Measurements from ENCODE around the gene MGAT4B. TPM values are rescaled to one million over a fixed set of nuclear protein-coding genes. Genes with fewer than 3 reads are reported as not detected.

MGAT4B gene
- total RNA-seq, 2 experiments from 2014 or later = 100 to 116 TPM

DNA sequence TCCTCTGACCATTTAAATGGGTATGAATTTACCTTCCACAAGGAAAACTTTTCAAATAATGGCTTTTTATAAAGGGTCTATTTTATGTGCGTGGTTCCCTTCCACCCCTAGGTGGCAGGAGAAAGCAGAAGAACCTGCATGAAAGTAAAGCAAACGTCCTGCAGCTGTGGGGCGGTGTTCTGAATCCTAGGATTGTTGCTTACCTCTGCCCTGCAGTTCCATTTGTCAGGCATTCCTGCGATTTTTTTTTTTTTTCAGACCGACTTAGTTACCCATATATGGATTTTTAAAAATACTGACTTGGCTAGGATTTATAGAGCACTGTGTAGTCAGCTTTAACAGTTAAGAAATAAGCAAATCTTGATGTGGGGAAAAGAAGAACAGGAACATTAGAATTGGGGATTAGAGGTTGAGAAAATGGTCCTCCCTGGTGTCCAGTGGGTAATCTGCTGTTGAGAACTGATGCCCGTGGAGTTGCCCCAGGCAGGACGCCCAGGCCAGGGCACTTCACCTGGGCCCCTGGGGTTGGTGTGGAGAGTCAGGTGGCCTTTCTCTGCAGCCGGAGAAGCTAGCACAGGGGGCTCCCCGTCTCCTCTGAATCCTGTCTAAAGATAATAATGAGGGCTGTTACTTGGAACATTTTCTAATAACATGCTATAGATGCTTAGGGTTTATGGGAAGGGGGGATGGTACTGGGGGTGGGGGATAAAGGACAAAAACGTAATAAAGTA lies 43.3 kb downstream of the MGAT4B start:
- H3K4me3 Mint-ChIP-seq = no peak overlapping the region
- no peaks in the 10 kb centered on the region for H3K27me3 Mint-ChIP-seq
- no peaks in the 10 kb centered on the region for H3K9me3 Mint-ChIP-seq (ENCODE audit: low read depth)
- H3K36me3 Mint-ChIP-seq = peaks cover 12% of the 10 kb centered on the region
- H3K27ac Mint-ChIP-seq = no peak overlapping the region
- peaks cover 47% of the 10 kb centered on the region for H3K4me1 Mint-ChIP-seq
- CTCF ChIA-PET = interaction anchor here (0.9 to 3.6 kb wide), 26 partner anchors 8 to 330 kb away, joined by 3 to 49 read pairs (median 6); partner anchors contain the start of genes LTC4S, MAML1, MGAT4B and TBC1D9B
- peak; percentile 68 for DNase-seq
- ATAC-seq = peak; percentile 66

DNA sequence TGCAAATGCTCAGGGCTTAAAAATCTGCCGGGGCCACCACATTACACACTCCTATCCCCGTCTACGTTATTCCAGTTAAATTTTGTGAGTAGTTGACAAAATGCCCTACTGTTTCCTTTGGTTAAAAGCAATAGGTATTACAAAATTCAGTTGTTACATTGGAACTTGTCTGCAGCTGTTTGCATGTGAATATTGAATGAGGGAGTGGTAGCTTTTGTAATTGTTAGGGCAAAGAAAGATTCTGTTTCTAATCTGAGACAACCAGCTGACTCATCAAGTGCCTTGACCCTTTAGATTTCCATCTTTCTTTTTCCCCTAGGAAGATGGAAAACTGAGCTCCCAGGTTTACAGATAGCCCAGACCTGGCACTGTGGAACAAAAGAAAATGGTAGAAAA lies 43.9 kb downstream of the MGAT4B start:
- Mint-ChIP-seq H3K4me3 (no peak overlapping the region), H3K27ac (peak overlapping the region; percentile 50), H3K9me3 (ENCODE audit: low read depth) (no peaks in the 10 kb centered on the region), H3K27me3 (no peaks in the 10 kb centered on the region), H3K36me3 (peaks cover 11% of the 10 kb centered on the region), H3K4me1 (peaks cover 47% of the 10 kb centered on the region)
- DNase-seq (no peak), ATAC-seq (no peak)
- CTCF ChIA-PET = interaction anchor here (0.9 to 3.6 kb wide), 24 partner anchors 9 to 328 kb away, joined by 3 to 49 read pairs (median 6); partner anchors contain the start of genes LTC4S, MAML1, MGAT4B and TBC1D9B

DNA sequence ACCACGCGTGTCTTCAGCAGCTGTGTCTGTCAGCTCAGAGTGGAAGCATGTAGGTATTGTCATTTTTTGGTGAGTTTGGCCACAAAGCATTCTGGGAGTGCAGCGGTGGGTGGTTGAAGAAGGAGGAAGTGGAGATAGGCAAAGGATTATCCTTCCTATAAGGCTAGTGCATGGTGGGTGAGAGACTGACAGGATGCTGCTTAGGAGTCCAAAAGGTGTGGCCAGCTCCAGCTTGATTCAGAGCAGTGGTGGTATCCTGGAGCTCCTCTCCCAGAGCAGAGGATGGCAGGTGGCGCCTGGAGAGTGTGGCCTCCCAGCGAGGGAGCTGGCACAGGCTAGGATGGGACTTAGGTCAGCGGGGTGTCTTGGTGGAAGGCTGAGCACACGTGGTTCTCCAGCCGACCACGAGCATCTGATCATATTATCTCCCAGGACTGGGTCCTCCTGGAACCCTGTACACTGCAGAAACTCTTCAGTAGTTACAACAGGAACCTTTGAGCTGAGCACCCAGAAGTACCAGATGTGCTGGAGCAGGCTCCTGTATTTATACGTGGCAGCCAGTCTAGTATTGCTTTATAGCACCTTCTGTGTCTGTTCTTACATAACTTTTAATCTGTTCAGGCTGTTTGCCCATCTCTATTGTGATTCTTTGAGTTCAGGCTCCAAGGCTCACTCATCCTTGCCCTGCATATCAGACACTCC lies 44.4 kb downstream of the MGAT4B start:
- peak overlapping the region; percentile 50 for H3K27ac Mint-ChIP-seq

DNA sequence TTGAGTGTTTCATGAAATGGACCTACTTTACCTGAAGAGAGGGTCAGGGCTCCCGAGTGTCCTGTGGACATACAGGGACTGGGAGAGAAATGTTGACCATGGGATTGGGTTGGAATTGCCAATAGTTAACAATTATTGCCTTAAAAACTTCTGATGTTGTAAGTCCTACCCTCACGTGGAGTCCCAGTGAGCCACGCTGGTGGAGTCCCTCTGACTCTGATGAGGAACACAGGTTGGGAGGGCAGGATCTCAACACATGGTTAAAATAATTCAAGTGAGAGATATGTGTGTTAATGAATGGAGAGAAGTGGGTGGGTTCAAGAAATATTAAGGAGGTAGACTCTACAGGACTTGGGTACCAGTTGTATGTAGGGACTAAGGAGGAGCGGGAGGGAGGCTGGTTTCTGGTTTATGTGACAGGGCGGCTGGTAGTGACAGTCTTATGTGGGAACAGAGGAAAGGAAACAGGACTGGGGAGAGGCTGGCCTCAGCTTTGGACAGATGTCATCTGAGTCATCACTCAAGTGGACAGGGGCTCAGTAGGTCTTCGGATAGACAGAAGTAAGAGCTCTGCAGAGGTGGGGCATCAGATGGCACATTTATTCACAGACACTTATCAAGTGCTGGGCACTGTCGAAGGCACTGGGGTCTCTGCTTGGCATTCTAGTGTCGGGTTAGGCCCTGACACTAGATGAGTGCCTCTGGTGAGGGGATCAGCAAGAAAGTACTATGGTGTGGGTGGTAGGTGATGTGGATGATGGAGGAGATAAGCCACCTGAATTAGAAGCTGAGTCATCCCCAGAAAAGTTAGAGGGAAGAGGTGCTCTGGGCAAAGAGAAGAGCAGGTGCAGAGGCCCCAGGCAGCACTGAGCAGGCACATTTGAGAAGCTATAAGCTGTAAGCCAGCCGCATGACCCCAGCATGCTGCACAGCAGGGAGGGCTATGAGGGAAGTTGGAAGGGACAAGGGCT lies 46.8 kb downstream of the MGAT4B start:
- Mint-ChIP-seq H3K36me3 (peaks cover 2% of the 10 kb centered on the region), H3K27me3 (no peaks in the 10 kb centered on the region), H3K4me3 (no peak overlapping the region), H3K27ac (peak overlapping the region; percentile 58), H3K9me3 (ENCODE audit: low read depth) (no peaks in the 10 kb centered on the region), H3K4me1 (peaks cover 48% of the 10 kb centered on the region)
- DNase-seq (no peak), ATAC-seq (no peak)
- CTCF ChIA-PET = interaction anchor here (1.1 kb wide), 1 partner anchor 42 kb away, joined by 3 read pairs; no protein-coding TSS in a partner anchor

More for the DNA sequence above, 44.4 kb downstream of the MGAT4B start:
- H3K27me3 Mint-ChIP-seq = no peaks in the 10 kb centered on the region
- DNase-seq (peak; percentile 66), ATAC-seq (peak; percentile 70)
- peaks cover 11% of the 10 kb centered on the region for H3K36me3 Mint-ChIP-seq
- no peaks in the 10 kb centered on the region for H3K9me3 Mint-ChIP-seq (ENCODE audit: low read depth)
- no peak overlapping the region for H3K4me3 Mint-ChIP-seq
- CTCF ChIA-PET = interaction anchor here (0.8 to 3.6 kb wide), 21 partner anchors 9 to 329 kb away, joined by 3 to 49 read pairs (median 7); partner anchors contain the start of genes LTC4S, MAML1, MGAT4B and TBC1D9B
- H3K4me1 Mint-ChIP-seq = peaks cover 47% of the 10 kb centered on the region

DNA sequence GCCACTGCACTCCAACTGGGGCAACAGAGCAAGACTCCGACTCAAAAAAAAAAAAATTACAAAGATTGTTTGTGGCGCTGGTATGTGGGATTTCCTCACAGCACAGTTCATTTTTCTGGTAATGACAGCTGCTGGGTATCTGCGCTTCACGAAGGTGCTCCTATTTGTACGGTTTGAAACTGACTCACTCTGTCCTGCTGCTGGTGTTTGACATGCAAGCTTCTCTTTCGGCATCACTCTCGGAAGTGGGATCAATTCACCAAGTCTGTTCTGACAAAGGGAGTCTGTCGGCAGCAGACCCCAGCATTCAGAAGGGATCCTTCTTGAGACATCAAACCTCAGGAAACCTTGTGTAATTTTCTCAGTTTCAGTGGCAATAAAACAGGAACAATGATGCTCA lies 47.7 kb downstream of the MGAT4B start:
- Mint-ChIP-seq H3K9me3 (ENCODE audit: low read depth) (no peaks in the 10 kb centered on the region), H3K27ac (no peak overlapping the region), H3K27me3 (no peaks in the 10 kb centered on the region), H3K4me3 (no peak overlapping the region), H3K36me3 (peaks cover 2% of the 10 kb centered on the region), H3K4me1 (peaks cover 52% of the 10 kb centered on the region)
- CTCF ChIA-PET = interaction anchor here (1.1 kb wide), 1 partner anchor 43 kb away, joined by 3 read pairs; no protein-coding TSS in a partner anchor
- DNase-seq = no peak
- no peak for ATAC-seq

DNA sequence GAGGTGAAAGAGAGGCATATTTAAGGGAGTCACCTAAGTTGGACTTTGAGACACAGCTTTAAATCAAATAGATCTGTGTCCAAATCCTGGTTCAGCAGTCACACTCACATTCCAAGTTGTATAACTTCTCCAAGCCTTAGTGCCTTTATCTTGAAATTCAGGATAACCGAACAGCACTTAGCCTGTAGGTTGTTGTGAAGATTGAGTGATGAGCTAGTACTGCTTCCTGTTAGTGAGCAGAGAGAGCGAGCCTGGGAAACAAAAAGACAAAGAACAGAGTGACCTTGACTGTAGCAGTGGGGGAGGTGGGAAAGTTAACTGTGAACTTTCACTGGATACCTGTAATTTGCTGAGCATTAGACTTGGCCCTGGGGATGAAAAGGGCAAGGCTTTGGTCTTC lies 51.6 kb downstream of the MGAT4B start:
- H3K4me3 Mint-ChIP-seq = no peak overlapping the region

DNA sequence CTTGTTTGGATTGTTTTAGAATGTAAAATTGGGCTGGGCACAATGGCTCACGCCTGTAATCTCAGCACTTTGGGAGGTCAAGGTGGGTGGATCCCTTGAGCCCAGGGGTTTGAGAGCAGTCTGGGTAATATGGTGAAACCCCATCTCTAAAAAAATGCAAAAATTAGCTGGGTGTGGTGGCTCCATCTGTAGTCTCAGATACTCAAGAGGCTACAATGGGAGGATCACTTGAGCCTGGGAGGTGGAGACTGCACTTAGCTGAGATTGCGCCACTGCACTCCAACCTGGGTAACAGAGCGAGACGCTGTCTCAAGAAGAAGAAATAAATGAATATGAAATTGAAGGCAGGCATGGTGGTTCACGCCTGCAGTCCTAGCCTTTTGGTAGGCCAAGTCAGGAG lies 52.7 kb downstream of the MGAT4B start:
- DNase-seq (no peak), ATAC-seq (no peak)
- Mint-ChIP-seq H3K36me3 (peaks cover 13% of the 10 kb centered on the region), H3K4me3 (no peak overlapping the region), H3K27ac (no peak overlapping the region), H3K27me3 (no peaks in the 10 kb centered on the region), H3K9me3 (ENCODE audit: low read depth) (no peaks in the 10 kb centered on the region), H3K4me1 (peaks cover 22% of the 10 kb centered on the region)
- CTCF ChIA-PET = interaction anchor here (5.5 kb wide), 1 partner anchor 9 kb away, joined by 26 read pairs; no protein-coding TSS in a partner anchor

More for the DNA sequence above, 51.6 kb downstream of the MGAT4B start:
- Mint-ChIP-seq H3K36me3 (peaks cover 13% of the 10 kb centered on the region), H3K27me3 (no peaks in the 10 kb centered on the region), H3K4me1 (peaks cover 32% of the 10 kb centered on the region), H3K27ac (no peak overlapping the region), H3K9me3 (ENCODE audit: low read depth) (no peaks in the 10 kb centered on the region)
- no peak for ATAC-seq
- no peak for DNase-seq
- CTCF ChIA-PET = no interaction called here

DNA sequence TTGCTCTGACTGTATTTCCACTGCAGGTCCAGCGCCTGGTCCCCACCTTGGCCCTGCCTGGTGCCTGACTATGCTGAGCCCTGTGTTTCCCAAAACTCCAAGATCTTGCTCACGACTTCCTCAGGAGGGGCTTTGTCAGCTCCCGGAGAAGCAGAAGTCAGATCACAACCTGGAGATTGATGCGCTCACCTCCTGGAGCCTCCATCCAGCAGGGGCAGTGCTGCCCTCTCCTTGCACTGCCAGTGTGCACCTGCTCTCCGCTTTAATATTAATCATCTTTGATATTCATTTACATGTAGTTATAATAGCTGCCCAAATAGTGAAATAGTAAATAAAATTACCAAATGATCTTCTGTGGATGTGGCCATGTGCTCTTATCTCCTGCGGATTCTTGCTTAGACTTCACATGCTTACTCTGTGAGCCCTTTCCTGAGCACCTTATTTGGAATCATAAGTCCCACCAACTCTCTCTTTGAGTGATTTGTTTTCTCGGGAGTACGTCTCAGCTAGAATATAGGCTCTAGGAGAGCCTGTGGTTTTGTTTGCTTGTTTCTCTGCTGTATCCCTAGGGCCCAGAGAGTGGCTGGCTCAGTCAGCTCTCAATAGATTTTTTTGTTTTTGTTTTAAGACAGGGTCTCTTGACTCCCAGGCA lies 56.7 kb downstream of the MGAT4B start:
- peak overlapping the region; percentile 24 for H3K27ac Mint-ChIP-seq
- ATAC-seq = no peak
- CTCF ChIA-PET = interaction anchor here (5.5 kb wide), 1 partner anchor 13 kb away, joined by 26 read pairs; no protein-coding TSS in a partner anchor

DNA sequence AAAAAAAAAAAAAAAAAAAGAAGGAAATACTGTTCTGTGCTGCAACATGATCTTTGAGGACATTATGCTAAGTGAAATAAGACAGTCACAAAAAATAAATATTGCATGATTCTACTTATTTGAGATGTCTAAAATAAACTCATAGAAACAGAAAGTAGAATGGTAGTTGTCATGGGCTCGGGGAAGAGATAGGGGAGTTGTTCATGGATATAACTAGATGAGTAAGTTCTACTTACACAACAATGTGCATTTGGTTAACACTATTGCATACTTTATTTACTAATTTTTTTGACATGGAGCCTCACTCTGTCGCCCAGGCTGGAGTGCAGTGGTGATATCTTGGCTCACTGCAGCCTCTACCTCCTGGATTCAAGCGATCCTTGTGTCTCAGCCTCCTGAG lies 58.9 kb downstream of the MGAT4B start:
- H3K36me3 Mint-ChIP-seq = peaks cover 21% of the 10 kb centered on the region
- no peak overlapping the region for H3K4me3 Mint-ChIP-seq
- peaks cover 8% of the 10 kb centered on the region for H3K4me1 Mint-ChIP-seq
- DNase-seq (no peak), ATAC-seq (no peak)
- H3K9me3 Mint-ChIP-seq (ENCODE audit: low read depth) = no peaks in the 10 kb centered on the region
- H3K27me3 Mint-ChIP-seq = no peaks in the 10 kb centered on the region
- H3K27ac Mint-ChIP-seq = no peak overlapping the region
- CTCF ChIA-PET = no interaction called here

More for the DNA sequence above, 56.7 kb downstream of the MGAT4B start:
- H3K36me3 Mint-ChIP-seq = peaks cover 24% of the 10 kb centered on the region
- peaks cover 21% of the 10 kb centered on the region for H3K4me1 Mint-ChIP-seq
- H3K27me3 Mint-ChIP-seq = no peaks in the 10 kb centered on the region
- H3K4me3 Mint-ChIP-seq = no peak overlapping the region
- DNase-seq = no peak
- no peaks in the 10 kb centered on the region for H3K9me3 Mint-ChIP-seq (ENCODE audit: low read depth)

Small RNA genes within 50 kb of the gene (microRNA-seq; reads per million reads assigned to microRNA genes)
- gene MIR1229 = 3.4 reads per million

Other genes starting within 250 kb of the MGAT4B start
- 1,000 to 10,000 TPM in 1 of 2 experiments, 100 to 1,000 TPM in 1; 811 to 1,007 TPM for gene HNRNPH1, start 183.2 kb downstream of the MGAT4B start, total RNA-seq
- gene CBY3, start 125.8 kb downstream of the MGAT4B start, total RNA-seq = under 1 TPM in 1 of 2 experiments, not detected in 1; 0.59 TPM
- gene CANX, start 107.9 kb downstream of the MGAT4B start, total RNA-seq = 100 to 1,000 TPM; 273 to 457 TPM
- gene MAML1, start 74.0 kb downstream of the MGAT4B start, total RNA-seq = 10 to 100 TPM; 34.7 to 34.9 TPM
- 1 to 10 TPM in 1 of 2 experiments, under 1 TPM in 1; 0.91 to 1.5 TPM for gene LTC4S, start 12.9 kb downstream of the MGAT4B start, total RNA-seq
- gene SQSTM1, start 14.0 kb upstream of the MGAT4B start, total RNA-seq = 100 to 1,000 TPM; 130 to 198 TPM
- 10 to 100 TPM; 20.2 to 21.4 TPM for gene MRNIP, start 52.0 kb upstream of the MGAT4B start, total RNA-seq
- 10 to 100 TPM; 71.6 to 83.3 TPM for gene TBC1D9B, start 101.0 kb upstream of the MGAT4B start, total RNA-seq